ENCODE results near the gene ZFP28.

ZFP28 gene
- total RNA-seq = 5.6 to 11.9 (median 9.1) reads per million in 4 donors

GRCh38 chr19:56538761-56539263, at the start of gene ZFP28:
Gene ZFP28 (plus strand): TSS chr19:56538948. CDS start chr19:56539019, 71 bp downstream.
- peak in 2 of 5 donors; percentile 13 to 49 for DNase-seq

GRCh38 chr19:56491399-56491798, 47.3 kb upstream of the ZFP28 start:
- DNase-seq = no peak

- DNase-seq = no peak
Observed at GRCh38 chr19:56504581-56504980, 34.2 kb upstream of the ZFP28 start.

- peak; percentile 55 to 87 (median 62) for DNase-seq
Observed at GRCh38 chr19:56507446-56508289, 31.1 kb upstream of the ZFP28 start, which contains the start of gene ZNF471. Gene ZNF471 (plus strand): TSS chr19:56507855. CDS start chr19:56511572, 3,717 bp downstream.

- DNase-seq = no peak
Observed at GRCh38 chr19:56508290-56508778, 30.4 kb upstream of the ZFP28 start.

- DNase-seq = no peak
Observed at GRCh38 chr19:56525214-56525860, 13.4 kb upstream of the ZFP28 start.

- no peak for DNase-seq
Observed at GRCh38 chr19:56537442-56537841, 1.3 kb upstream of the ZFP28 start.

GRCh38 chr19:56538254-56538760, 441 bp upstream of the ZFP28 start:
- DNase-seq = peak; percentile 71 to 86 (median 82)

GRCh38 chr19:56543776-56544175, 5.0 kb downstream of the ZFP28 start:
- no peak for DNase-seq

- no peak for DNase-seq
Observed at GRCh38 chr19:56547535-56547934, 8.8 kb downstream of the ZFP28 start.

- no peak for DNase-seq
Observed at GRCh38 chr19:56554272-56554869, 15.6 kb downstream of the ZFP28 start.

GRCh38 chr19:56562766-56563165, 24.0 kb downstream of the ZFP28 start:
- DNase-seq = no peak

- DNase-seq = peak in 1 of 5 donors; percentile 4
Observed at GRCh38 chr19:56566904-56567273, 28.1 kb downstream of the ZFP28 start.

GRCh38 chr19:56567274-56568120, 28.7 kb downstream of the ZFP28 start, which contains the start of gene ZNF470:
Gene ZNF470 (plus strand): TSS chr19:56567468. CDS start chr19:56570312, 2,844 bp downstream.
- peak; percentile 70 to 86 (median 79) for DNase-seq

- DNase-seq = no peak
Observed at GRCh38 chr19:56572589-56572988, 33.8 kb downstream of the ZFP28 start.

- no peak for DNase-seq
Observed at GRCh38 chr19:56573914-56574313, 35.2 kb downstream of the ZFP28 start.

GRCh38 chr19:56577719-56578602, 39.2 kb downstream of the ZFP28 start:
- DNase-seq = no peak

- no peak for DNase-seq
Observed at GRCh38 chr19:56594446-56594782, 55.7 kb downstream of the ZFP28 start.

- peak; percentile 69 to 83 (median 79) for DNase-seq
Observed at GRCh38 chr19:56594783-56595547, 56.2 kb downstream of the ZFP28 start, which contains the start of gene ZNF71. Gene ZNF71 (plus strand): TSS chr19:56595302. CDS start chr19:56601559, 6,257 bp downstream.

- no peak for DNase-seq
Observed at GRCh38 chr19:56595548-56595899, 56.8 kb downstream of the ZFP28 start.
